DND-41 (cell line): ENCODE measurements around the gene MYH11.

Source experiments
- CTCF ChIP-seq: IDR thresholded peaks from 2 replicates; pipeline ENCODE4 v1.5.1; 2012; ENCODE audit warnings: borderline replicate concordance, low read length, moderate library complexity, mild to moderate bottlenecking; ENCODE audit not compliant: poor library complexity, severe bottlenecking; ENCODE audit errors: extremely low read depth
- EZH2 ChIP-seq: IDR thresholded peaks from 3 replicates; pipeline ENCODE4 v1.6.1; 2012; ENCODE audit warnings: borderline replicate concordance, low read depth, mild to moderate bottlenecking, moderate library complexity, low read length, inconsistent platforms; ENCODE audit not compliant: severe bottlenecking

GRCh38 chr16:15694499-15694898 lies 162.3 kb downstream of the MYH11 start:
- TF ChIP-seq CTCF (no peak), EZH2 (no peak)
